Forelimb muscle (tissue), 1 donor: ENCODE measurements around the gene HS2ST1. TPM values are rescaled to one million over a fixed set of nuclear protein-coding genes. Genes with fewer than 3 reads are reported as not detected.
"Not testable (repeated sequence)": the region's sequence is repeated elsewhere in the genome, so short reads cannot be mapped to it uniquely, and the experiment has no call there.

ENCODE experiments used
- DNase-seq: peaks from one replicate; pipeline ENCODE4 v3.0.0-alpha.2; 2013; ENCODE audit warnings: low read depth
- polyA plus RNA-seq: library from polyadenylated mRNA; unstranded; fragments of 120-200 nt; gene quantifications from one replicate; pipeline ENCODE4 v1.2.1, GENCODE V29; 2013; ENCODE audit not compliant: insufficient read length

Gene HS2ST1
- polyA plus RNA-seq, 1 donor: 16.8 TPM

- DNase-seq: no peak
Observed at GRCh38 chr1:86925742-86926141, 11.3 kb downstream of the HS2ST1 start.

GRCh38 chr1:86926883-86927282 is 12.4 kb downstream of the HS2ST1 start:
- DNase-seq: no peak

- DNase-seq: no peak
Observed at GRCh38 chr1:86928819-86929218, 14.4 kb downstream of the HS2ST1 start.

- DNase-seq: no peak
Observed at GRCh38 chr1:86933051-86933450, 18.6 kb downstream of the HS2ST1 start.

GRCh38 chr1:86933562-86934377 is 19.3 kb downstream of the HS2ST1 start:
- no peak for DNase-seq

GRCh38 chr1:86938450-86938849 is 24.0 kb downstream of the HS2ST1 start:
- no peak for DNase-seq

- DNase-seq: no peak
Observed at GRCh38 chr1:86938855-86939254, 24.4 kb downstream of the HS2ST1 start.

- DNase-seq: no peak
Observed at GRCh38 chr1:86939406-86939805, 25.0 kb downstream of the HS2ST1 start.

GRCh38 chr1:86940599-86940998 is 26.2 kb downstream of the HS2ST1 start:
- DNase-seq: no peak

- no peak for DNase-seq
Observed at GRCh38 chr1:86942042-86942441, 27.6 kb downstream of the HS2ST1 start.

- no peak for DNase-seq
Observed at GRCh38 chr1:86942743-86943142, 28.3 kb downstream of the HS2ST1 start.

- no peak for DNase-seq
Observed at GRCh38 chr1:86948212-86948611, 33.8 kb downstream of the HS2ST1 start.

GRCh38 chr1:86950712-86951419 is 36.4 kb downstream of the HS2ST1 start:
- DNase-seq: no peak

GRCh38 chr1:86951430-86951829 is 37.0 kb downstream of the HS2ST1 start:
- DNase-seq: no peak

- no peak for DNase-seq
Observed at GRCh38 chr1:86953167-86953566, 38.7 kb downstream of the HS2ST1 start.

- no peak for DNase-seq
Observed at GRCh38 chr1:86955678-86956077, 41.2 kb downstream of the HS2ST1 start.

GRCh38 chr1:86956221-86956620 is 41.8 kb downstream of the HS2ST1 start:
- DNase-seq: no peak

GRCh38 chr1:86957221-86957620 is 42.8 kb downstream of the HS2ST1 start:
- DNase-seq: no peak

- no peak for DNase-seq
Observed at GRCh38 chr1:86960548-86960947, 46.1 kb downstream of the HS2ST1 start.

GRCh38 chr1:86963841-86964240 is 49.4 kb downstream of the HS2ST1 start:
- DNase-seq: not testable (repeated sequence)

- DNase-seq: no peak
Observed at GRCh38 chr1:86965012-86965826, 50.8 kb downstream of the HS2ST1 start.

GRCh38 chr1:86965827-86966182 is 51.4 kb downstream of the HS2ST1 start:
- no peak for DNase-seq
